ENCODE measurements around the gene SLITRK4. TPM values are rescaled to one million over a fixed set of nuclear protein-coding genes. Genes with fewer than 3 reads are reported as not detected.

SLITRK4 gene
- polyA plus RNA-seq, 1 donor (not counting 4 experiments of a cell fraction or from before 2014, with no cell fraction given): not detected

DNA sequence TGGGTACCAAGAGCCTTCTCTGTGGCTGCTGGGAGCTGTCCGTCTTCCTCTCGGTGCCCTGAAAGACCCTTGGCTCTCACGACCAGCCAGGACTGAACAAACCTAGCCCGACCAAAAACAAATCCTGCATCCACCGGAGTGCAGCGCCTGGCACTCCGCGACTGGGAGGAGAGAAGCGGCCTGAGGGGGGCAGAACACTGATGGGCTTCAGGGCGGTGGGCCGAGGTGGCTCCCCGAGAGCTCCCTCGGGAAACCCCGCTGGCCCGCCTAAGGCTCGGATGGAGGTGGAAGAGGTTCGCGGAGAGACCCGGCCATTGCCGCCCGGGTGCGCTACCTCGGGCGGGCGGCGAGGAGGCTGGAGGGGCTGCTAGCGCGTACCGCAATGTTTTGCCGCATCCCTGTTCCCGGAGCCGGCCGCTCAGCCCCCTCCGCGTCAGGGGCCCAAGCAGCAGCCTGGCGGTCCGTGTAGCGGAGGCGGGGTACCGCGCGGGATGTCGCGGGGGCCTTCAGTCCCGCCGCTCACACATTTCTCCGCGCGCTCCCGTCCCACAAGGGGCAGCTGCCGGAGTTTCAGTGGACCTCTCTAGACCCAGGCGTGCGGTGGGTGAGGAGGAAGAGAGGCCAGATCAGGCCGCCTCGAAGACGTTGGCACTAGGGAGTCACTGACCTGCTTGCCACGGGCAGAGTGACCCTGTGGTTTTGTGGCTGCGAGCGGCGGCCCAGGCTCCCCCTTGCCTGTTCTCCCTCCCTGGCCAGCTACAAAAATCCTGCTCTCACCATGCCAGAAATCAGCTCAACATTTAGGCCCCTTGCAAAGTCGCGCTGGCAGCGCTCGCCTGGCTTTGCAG lies 2.2 kb downstream of the SLITRK4 start:
- H3K4me2 ChIP-seq (ENCODE audit: control insufficient read depth, extremely low read depth, insufficient read depth, low read depth, low read length): peak overlapping the region; percentile 60
- FAIRE-seq: no peak

DNA sequence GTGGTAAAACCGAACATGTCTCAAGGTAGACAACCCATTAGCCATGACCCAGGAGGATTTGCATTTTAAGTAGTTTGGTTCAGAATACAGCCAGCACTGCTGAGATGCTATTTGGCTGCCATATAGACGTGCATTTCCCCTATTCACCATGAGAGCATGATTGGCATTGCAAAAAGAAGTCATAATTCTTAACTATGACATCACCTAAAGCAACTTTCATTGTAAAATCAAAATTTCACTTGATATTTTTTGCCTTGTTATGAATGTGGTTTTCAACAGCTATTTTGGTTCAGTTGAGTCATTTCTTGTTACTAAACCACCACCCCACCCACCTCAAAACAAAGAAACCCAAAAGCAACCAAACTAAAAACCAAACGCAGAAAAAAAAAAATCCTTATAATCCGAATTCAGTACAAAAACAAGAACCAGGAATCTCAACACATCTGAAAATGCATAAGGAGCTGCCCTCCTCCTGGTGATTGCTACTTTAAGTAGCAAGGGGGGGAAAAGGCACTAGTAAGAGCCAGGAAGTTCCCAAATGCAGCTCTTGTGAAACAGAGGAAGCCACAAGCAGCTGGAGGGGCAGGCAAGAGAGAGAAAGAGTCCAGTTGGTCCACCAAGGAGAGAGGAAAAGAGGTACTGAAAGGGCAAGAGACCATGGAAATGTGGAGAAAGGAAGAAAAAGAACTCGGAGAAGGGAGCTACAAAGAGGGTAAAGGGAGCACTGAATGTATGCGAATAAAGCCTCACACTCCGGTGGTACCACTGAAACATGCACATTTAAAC lies 3.1 kb downstream of the SLITRK4 start:
- Histone ChIP-seq H3K9ac (ENCODE audit: control insufficient read depth, extremely low read depth, insufficient read depth, low read length) (no peak overlapping the region), H3K4me3 (ENCODE audit: control insufficient read depth in 2 of 3, extremely low read depth in 1 of 3, insufficient read depth in 2 of 3, low read depth in 1 of 3, low read length in 3 of 3) (no peak overlapping the region), H3K9me3 (ENCODE audit: control insufficient read depth, low read depth, low read length) (no peaks in the 10 kb centered on the region), H3K4me2 (ENCODE audit: control insufficient read depth, extremely low read depth, insufficient read depth, low read depth, low read length) (peak overlapping the region; percentile 48), H3K27me3 (ENCODE audit: control insufficient read depth, extremely low read depth, insufficient read depth, low read length) (peaks cover 17% of the 10 kb centered on the region), H3K27ac (ENCODE audit: control insufficient read depth, insufficient read depth, low read length) (no peak overlapping the region), H3K4me1 (ENCODE audit: control insufficient read depth, extremely low read depth, insufficient read depth, low read length) (peaks cover 2% of the 10 kb centered on the region), H3K36me3 (ENCODE audit: control insufficient read depth in 2 of 2, extremely low read depth in 1 of 2, insufficient read depth in 2 of 2, low read length in 2 of 2) (no peaks in the 10 kb centered on the region), H2AFZ (ENCODE audit: control insufficient read depth, low read length) (no peak overlapping the region), H3K79me2 (ENCODE audit: control insufficient read depth, insufficient read depth, low read length) (no peaks in the 10 kb centered on the region), H4K20me1 (ENCODE audit: control insufficient read depth, extremely low read depth, insufficient read depth, low read length) (no peaks in the 10 kb centered on the region), H3K9me1 (ENCODE audit: control insufficient read depth, extremely low read depth, insufficient read depth, low read length) (no peaks in the 10 kb centered on the region)
- TF ChIP-seq, protein P1, sequence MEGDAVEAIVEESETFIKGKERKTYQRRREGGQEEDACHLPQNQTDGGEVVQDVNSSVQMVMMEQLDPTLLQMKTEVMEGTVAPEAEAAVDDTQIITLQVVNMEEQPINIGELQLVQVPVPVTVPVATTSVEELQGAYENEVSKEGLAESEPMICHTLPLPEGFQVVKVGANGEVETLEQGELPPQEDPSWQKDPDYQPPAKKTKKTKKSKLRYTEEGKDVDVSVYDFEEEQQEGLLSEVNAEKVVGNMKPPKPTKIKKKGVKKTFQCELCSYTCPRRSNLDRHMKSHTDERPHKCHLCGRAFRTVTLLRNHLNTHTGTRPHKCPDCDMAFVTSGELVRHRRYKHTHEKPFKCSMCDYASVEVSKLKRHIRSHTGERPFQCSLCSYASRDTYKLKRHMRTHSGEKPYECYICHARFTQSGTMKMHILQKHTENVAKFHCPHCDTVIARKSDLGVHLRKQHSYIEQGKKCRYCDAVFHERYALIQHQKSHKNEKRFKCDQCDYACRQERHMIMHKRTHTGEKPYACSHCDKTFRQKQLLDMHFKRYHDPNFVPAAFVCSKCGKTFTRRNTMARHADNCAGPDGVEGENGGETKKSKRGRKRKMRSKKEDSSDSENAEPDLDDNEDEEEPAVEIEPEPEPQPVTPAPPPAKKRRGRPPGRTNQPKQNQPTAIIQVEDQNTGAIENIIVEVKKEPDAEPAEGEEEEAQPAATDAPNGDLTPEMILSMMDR (optimal IDR thresholded peaks at IDR 0.05 in 1 of 3, IDR thresholded peaks at IDR 0.05 in 1 of 3, conservative IDR thresholded peaks at IDR 0.05 in 1 of 3; ENCODE audit: extremely low read depth in 1 of 3, insufficient read depth in 2 of 3, low read length in 3 of 3): no peak
- TF ChIP-seq EZH2 (IDR thresholded peaks at IDR 0.05; ENCODE audit: low read length): peak; percentile 28
- FAIRE-seq (no peak), DNase-seq (ENCODE audit: low read depth, low spot score) (no peak)
- dilution Hi-C loops (cut with MboI; ENCODE audit: extremely low pct_ligation_motif_present, low sequenced_read_pairs): no loop called here

More for the DNA sequence above, 2.2 kb downstream of the SLITRK4 start:
- H3K27me3 ChIP-seq (ENCODE audit: control insufficient read depth, extremely low read depth, insufficient read depth, low read length): peaks cover 17% of the 10 kb centered on the region
- H3K9me3 ChIP-seq (ENCODE audit: control insufficient read depth, low read depth, low read length): no peaks in the 10 kb centered on the region
- no peaks in the 10 kb centered on the region for H3K79me2 ChIP-seq (ENCODE audit: control insufficient read depth, insufficient read depth, low read length)
- H3K4me1 ChIP-seq (ENCODE audit: control insufficient read depth, extremely low read depth, insufficient read depth, low read length): peaks cover 2% of the 10 kb centered on the region
- dilution Hi-C loops (cut with MboI; ENCODE audit: extremely low pct_ligation_motif_present, low sequenced_read_pairs): no loop called here
- H4K20me1 ChIP-seq (ENCODE audit: control insufficient read depth, extremely low read depth, insufficient read depth, low read length): no peaks in the 10 kb centered on the region
- peak overlapping the region in 1 of 3 experiments; percentile 33 for H3K4me3 ChIP-seq (ENCODE audit: control insufficient read depth in 2 of 3, extremely low read depth in 1 of 3, insufficient read depth in 2 of 3, low read depth in 1 of 3, low read length in 3 of 3)
- TF ChIP-seq EZH2 (IDR thresholded peaks at IDR 0.05; ENCODE audit: low read length): no peak
- TF ChIP-seq, protein P1 (optimal IDR thresholded peaks at IDR 0.05 in 1 of 3, IDR thresholded peaks at IDR 0.05 in 1 of 3, conservative IDR thresholded peaks at IDR 0.05 in 1 of 3; ENCODE audit: extremely low read depth in 1 of 3, insufficient read depth in 2 of 3, low read length in 3 of 3): no peak
- no peaks in the 10 kb centered on the region for H3K9me1 ChIP-seq (ENCODE audit: control insufficient read depth, extremely low read depth, insufficient read depth, low read length)
- DNase-seq (ENCODE audit: low read depth, low spot score): no peak
- no peak overlapping the region for H3K27ac ChIP-seq (ENCODE audit: control insufficient read depth, insufficient read depth, low read length)
- no peaks in the 10 kb centered on the region for H3K36me3 ChIP-seq (ENCODE audit: control insufficient read depth in 2 of 2, extremely low read depth in 1 of 2, insufficient read depth in 2 of 2, low read length in 2 of 2)
- H2AFZ ChIP-seq (ENCODE audit: control insufficient read depth, low read length): no peak overlapping the region
- H3K9ac ChIP-seq (ENCODE audit: control insufficient read depth, extremely low read depth, insufficient read depth, low read length): no peak overlapping the region

Data from keratinocyte (primary cell).